Smooth muscle cell (in vitro differentiated cells): ENCODE results near the gene ADH7. TPM values are rescaled to one million over a fixed set of nuclear protein-coding genes. Genes with fewer than 3 reads are reported as not detected.
A peak's percentile ranks its signal among the peaks of the same experiment; 100 is the strongest.

ENCODE experiments used
- DNase-seq: peaks from one replicate; lab custom pipeline; 2025; ENCODE audit not compliant: unreplicated experiment; lab: John Stamatoyannopoulos, UW
- H2AFZ ChIP-seq: fragments of 200-600 bp; sonication (generic); 2 replicates; pipeline ENCODE4 v1.6.0; 2016; ENCODE audit warnings: antibody characterized with exemption, low read depth, mild to moderate bottlenecking
- H3F3A ChIP-seq: fragments of 200-600 bp; sonication (generic); 2 replicates; pipeline ENCODE4 v1.6.0; 2017; ENCODE audit warnings: antibody characterized with exemption, low read depth
- H3K27ac ChIP-seq: fragments of 200-600 bp; sonication (generic); 2 replicates; pipeline ENCODE4 v1.5.1; 2016; ENCODE audit warnings: low read depth, mild to moderate bottlenecking
- H3K27me3 ChIP-seq: fragments of 200-600 bp; sonication (generic); 2 replicates; pipeline ENCODE4 v1.6.1; 2016; ENCODE audit warnings: low read depth, mild to moderate bottlenecking
- H3K36me3 ChIP-seq: fragments of 200-600 bp; sonication (generic); 2 replicates; pipeline ENCODE4 v1.5.1; 2016; ENCODE audit warnings: low read depth
- H3K4me1 ChIP-seq: fragments of 200-600 bp; sonication (generic); 2 replicates; pipeline ENCODE4 v1.5.1; 2016; ENCODE audit warnings: low read depth
- H3K4me2 ChIP-seq: fragments of 200-600 bp; sonication (generic); 2 replicates; pipeline ENCODE4 v1.6.0; 2016; ENCODE audit warnings: mild to moderate bottlenecking
- H3K4me3 ChIP-seq: fragments of 200-600 bp; sonication (generic); 2 replicates; pipeline ENCODE4 v1.5.1; 2016; ENCODE audit warnings: mild to moderate bottlenecking
- H3K79me2 ChIP-seq: fragments of 200-600 bp; sonication (generic); 2 replicates; pipeline ENCODE4 v1.6.0; 2016; ENCODE audit warnings: low read depth, mild to moderate bottlenecking
- H3K9ac ChIP-seq: fragments of 200-600 bp; sonication (generic); 2 replicates; pipeline ENCODE4 v1.6.0; 2016; ENCODE audit warnings: low read depth
- H3K9me3 ChIP-seq: fragments of 200-600 bp; sonication (generic); replicated peaks from 2 replicates; pipeline ENCODE4 v1.5.1; 2016; ENCODE audit warnings: low read depth
- H4K20me1 ChIP-seq: fragments of 200-600 bp; sonication (generic); 2 replicates; pipeline ENCODE4 v1.6.0; 2016; ENCODE audit warnings: low read depth
- WGBS: methylation state at CpG from one replicate; pipeline ENCODE4 v1.1.7; 2016; ENCODE audit warnings: low lambda C conversion rate; 5-methylcytosine and 5-hydroxymethylcytosine counted together
- polyA plus RNA-seq: library from polyadenylated mRNA; unstranded; fragments of >200 nt; fragmentation: Nextera tagmentation; extraction: Ambion mirVana; gene quantifications from 2 replicates; pipeline ENCODE4 v1.2.1, GENCODE V29; 2016
- total RNA-seq: library from RNA; depleted of rRNA; stranded (reverse); fragments of >200 nt; gene quantifications from 2 replicates; pipeline ENCODE4 v1.2.3, GENCODE V29; 2014
- TF ChIP-seq, protein P1 (sequence below): fragments of 200-600 bp; sonication (generic); IDR thresholded peaks from 2 replicates; pipeline ENCODE4 v1.5.1; 2017; ENCODE audit warnings: borderline replicate concordance, mild to moderate bottlenecking, antibody characterized with exemption; ENCODE audit not compliant: insufficient read depth, poor library complexity, severe bottlenecking

The ADH7 gene
- total and polyA plus RNA-seq, 2 experiments from 2014 or later, result not detected

- Histone ChIP-seq H3K36me3 (no peaks in the 10 kb centered on the region), H3F3A (no peaks in the 10 kb centered on the region), H3K4me1 (no peaks in the 10 kb centered on the region), H3K9ac (no peak overlapping the region), H3K4me3 (no peak overlapping the region), H3K4me2 (no peak overlapping the region), H2AFZ (no peak overlapping the region), H3K27me3 (no peaks in the 10 kb centered on the region), H3K27ac (no peak overlapping the region), H3K9me3 (no peaks in the 10 kb centered on the region), H3K79me2 (no peaks in the 10 kb centered on the region), H4K20me1 (no peaks in the 10 kb centered on the region)
- TF ChIP-seq, protein P1, sequence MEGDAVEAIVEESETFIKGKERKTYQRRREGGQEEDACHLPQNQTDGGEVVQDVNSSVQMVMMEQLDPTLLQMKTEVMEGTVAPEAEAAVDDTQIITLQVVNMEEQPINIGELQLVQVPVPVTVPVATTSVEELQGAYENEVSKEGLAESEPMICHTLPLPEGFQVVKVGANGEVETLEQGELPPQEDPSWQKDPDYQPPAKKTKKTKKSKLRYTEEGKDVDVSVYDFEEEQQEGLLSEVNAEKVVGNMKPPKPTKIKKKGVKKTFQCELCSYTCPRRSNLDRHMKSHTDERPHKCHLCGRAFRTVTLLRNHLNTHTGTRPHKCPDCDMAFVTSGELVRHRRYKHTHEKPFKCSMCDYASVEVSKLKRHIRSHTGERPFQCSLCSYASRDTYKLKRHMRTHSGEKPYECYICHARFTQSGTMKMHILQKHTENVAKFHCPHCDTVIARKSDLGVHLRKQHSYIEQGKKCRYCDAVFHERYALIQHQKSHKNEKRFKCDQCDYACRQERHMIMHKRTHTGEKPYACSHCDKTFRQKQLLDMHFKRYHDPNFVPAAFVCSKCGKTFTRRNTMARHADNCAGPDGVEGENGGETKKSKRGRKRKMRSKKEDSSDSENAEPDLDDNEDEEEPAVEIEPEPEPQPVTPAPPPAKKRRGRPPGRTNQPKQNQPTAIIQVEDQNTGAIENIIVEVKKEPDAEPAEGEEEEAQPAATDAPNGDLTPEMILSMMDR, result no peak
- DNase-seq, result no peak
Observed at GRCh38 chr4:99414401-99414800, 20.7 kb downstream of the ADH7 start.

- Histone ChIP-seq H3F3A (no peaks in the 10 kb centered on the region), H3K4me2 (no peak overlapping the region), H3K79me2 (no peaks in the 10 kb centered on the region), H3K4me3 (no peak overlapping the region), H3K9me3 (no peaks in the 10 kb centered on the region), H3K4me1 (no peaks in the 10 kb centered on the region), H3K27me3 (no peaks in the 10 kb centered on the region), H3K36me3 (no peaks in the 10 kb centered on the region), H4K20me1 (no peaks in the 10 kb centered on the region), H3K27ac (no peak overlapping the region), H2AFZ (peak overlapping the region; percentile 43), H3K9ac (no peak overlapping the region)
- WGBS, result 87% methylated on average over 4 of the region's 4 CpGs
- TF ChIP-seq, protein P1, result no peak
- DNase-seq, result no peak
Observed at GRCh38 chr4:99413140-99413539, 22.0 kb downstream of the ADH7 start.

DNA sequence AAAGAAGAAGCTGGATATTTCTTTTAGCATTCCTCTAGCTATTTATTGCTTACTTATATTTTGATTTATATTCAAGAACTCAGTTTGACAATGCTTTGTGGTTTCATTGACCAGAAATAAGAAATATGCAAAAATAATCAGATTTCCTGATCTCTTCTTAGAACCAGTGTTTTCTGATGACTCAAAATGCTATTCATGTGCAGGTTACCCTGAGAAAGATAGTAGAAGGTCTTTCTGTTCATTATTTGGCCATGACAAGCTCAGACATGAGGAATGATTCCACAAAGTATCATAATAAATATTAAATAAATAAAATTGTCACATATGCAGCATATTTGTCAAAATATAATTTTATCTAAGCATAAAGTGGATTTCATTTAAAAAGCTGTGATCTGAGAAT lies 24.1 kb downstream of the ADH7 start:
- Histone ChIP-seq H3K9me3 (no peaks in the 10 kb centered on the region), H3K4me2 (no peak overlapping the region)
- no peak for DNase-seq

DNA sequence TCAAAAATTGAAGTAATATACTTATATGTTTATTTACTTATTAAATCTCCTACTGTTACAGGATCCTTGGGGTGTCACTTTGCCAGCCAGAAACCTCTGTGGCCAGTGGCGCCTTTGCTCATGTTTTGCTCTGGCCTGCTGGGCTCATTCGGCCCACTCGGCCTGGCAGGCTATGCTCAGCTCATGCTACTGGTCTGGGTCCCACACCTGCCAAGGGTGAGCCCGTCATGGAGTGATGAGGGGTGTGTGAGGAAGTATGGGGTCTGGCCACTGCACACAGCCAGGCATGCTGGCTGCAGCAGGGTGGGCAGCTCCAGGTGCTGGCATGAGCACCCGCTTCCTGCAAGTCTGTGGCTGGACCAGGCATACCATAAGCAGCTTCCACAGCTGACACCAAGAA lies 25.1 kb downstream of the ADH7 start:
- no peaks in the 10 kb centered on the region for H3K36me3 ChIP-seq
- WGBS, result 95% methylated on average over 5 of the region's 5 CpGs
- no peak overlapping the region for H3K4me3 ChIP-seq
- no peaks in the 10 kb centered on the region for H3F3A ChIP-seq
- DNase-seq, result no peak
- no peaks in the 10 kb centered on the region for H4K20me1 ChIP-seq
- H3K27me3 ChIP-seq, result no peaks in the 10 kb centered on the region
- no peaks in the 10 kb centered on the region for H3K4me1 ChIP-seq
- TF ChIP-seq, protein P1, result no peak
- H3K9ac ChIP-seq, result no peak overlapping the region
- no peaks in the 10 kb centered on the region for H3K9me3 ChIP-seq
- H3K4me2 ChIP-seq, result no peak overlapping the region
- no peaks in the 10 kb centered on the region for H3K79me2 ChIP-seq
- no peak overlapping the region for H2AFZ ChIP-seq
- no peak overlapping the region for H3K27ac ChIP-seq

More for the DNA sequence above, 24.1 kb downstream of the ADH7 start:
- Histone ChIP-seq H3K79me2 (no peaks in the 10 kb centered on the region), H3K27ac (no peak overlapping the region), H2AFZ (no peak overlapping the region), H3F3A (no peaks in the 10 kb centered on the region), H3K4me1 (no peaks in the 10 kb centered on the region), H3K36me3 (no peaks in the 10 kb centered on the region), H3K9ac (no peak overlapping the region), H3K4me3 (no peak overlapping the region), H3K27me3 (no peaks in the 10 kb centered on the region), H4K20me1 (no peaks in the 10 kb centered on the region)
- TF ChIP-seq, protein P1, result no peak
